ENCODE results near the gene STX1A.
"Not testable (repeated sequence)": the region's sequence is repeated elsewhere in the genome, so short reads cannot be mapped to it uniquely, and the experiment has no call there.

Gene STX1A

GRCh38 chr7:73681031-73681430, 38.4 kb downstream of the STX1A start:
- DNase-seq (ENCODE audit: low read depth), result peak; percentile 40

DNA sequence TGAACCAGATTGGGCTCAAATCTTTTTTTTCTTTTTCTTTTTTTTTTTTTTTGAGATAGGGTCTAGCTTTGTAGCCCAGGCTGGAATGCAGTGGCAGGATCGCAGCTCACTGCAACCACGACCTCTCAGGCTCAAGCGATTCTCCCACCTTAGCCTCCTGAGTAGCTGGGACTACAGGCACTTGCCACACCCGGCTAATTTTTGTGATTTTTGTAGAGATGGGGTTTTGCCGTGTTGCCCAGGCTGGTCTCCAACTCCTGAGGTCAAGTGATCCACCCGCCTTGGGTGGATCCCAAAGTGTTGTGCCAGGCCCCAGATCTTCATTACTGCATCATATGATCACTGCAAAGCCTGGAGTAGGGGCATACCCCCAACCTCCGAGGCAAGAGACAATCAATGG, 39.0 kb downstream of the STX1A start:
- DNase-seq (ENCODE audit: low read depth), result no peak

GRCh38 chr7:73679709-73680108, 39.8 kb downstream of the STX1A start:
- DNase-seq (ENCODE audit: low read depth), result no peak

DNA sequence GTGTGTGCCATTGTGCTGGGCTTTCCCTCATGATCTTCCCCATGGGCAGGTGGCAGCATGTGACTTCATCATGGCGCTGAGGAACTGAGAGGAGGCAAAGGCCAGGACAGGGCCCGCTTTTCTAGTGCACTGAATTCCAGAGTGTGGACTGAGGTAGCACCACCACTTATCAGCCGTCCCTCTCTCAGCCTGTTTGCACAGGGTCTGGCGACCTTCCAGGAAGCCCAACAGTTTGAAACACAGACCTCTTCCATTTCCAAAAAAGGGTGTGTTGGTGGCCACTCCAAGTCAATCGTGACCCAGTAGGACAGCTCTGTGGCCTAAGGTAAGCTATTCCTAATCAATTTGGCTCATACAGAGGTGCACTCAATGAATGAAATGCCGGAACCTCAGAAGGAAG, 40.6 kb downstream of the STX1A start:
- DNase-seq (ENCODE audit: low read depth), result no peak

- DNase-seq (ENCODE audit: low read depth), result not testable (repeated sequence)
Observed at GRCh38 chr7:73676062-73676461, 43.4 kb downstream of the STX1A start.

DNA sequence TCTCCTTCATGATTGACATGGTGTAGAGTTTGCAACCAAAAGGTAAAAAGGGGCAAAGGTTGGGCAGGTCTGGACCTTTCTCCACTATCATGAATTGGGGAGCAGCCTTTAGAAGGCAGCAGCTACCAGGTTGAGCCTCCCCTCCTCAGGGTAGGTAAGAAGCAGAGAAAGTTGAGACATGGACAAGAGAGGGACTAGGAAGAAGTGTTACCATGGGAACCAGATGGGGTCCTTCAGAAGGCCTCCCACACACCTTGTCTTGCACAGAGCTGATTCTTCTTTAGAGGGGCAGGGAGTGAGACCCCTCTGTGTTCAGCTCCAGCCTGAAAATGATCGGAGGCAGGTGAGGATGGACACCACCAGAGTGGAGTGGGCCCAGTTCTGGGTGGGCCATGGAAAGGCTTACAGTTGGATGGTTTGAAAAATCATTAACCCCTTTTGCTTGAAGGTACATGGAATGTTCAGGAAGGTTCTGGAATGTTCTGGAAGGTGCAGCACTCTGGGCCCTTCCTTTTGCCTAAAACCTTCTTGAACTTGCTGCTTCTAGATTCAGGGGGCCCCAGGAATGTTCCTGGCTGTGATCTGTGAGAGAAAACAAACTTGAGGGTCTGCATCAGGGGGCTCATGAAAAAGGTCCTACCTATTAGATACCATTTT, 44.9 kb downstream of the STX1A start:
- DNase-seq (ENCODE audit: low read depth), result no peak

DNA sequence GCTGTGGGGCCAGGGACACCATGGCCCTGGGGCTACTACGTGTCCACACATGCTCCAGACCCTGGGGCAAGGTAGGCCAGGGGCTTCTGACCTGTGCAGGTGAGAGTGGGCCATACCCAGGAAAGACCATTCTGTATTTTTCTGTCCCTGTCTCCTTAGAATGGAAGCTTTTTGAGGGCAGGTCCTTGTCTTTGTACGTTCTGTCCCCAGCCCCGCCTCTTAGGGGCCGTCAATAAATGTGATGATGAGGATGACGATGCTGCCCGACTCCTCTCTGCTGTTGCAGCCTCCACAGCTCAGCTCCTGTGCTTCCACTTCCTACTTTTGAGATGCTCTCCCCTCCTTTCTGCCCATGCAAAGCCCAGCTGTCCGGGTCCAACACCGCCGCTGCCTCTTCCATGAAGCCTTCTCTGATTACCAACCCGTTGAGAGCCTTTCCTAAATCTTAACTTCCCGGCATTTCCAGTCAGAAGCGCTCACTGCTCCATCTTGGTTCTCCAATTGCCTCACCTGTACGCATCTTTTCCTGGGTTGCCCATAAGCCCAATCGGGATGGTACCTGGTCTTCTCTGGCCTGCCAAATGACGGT, 47.5 kb downstream of the STX1A start:
- DNase-seq (ENCODE audit: low read depth), result no peak

DNA sequence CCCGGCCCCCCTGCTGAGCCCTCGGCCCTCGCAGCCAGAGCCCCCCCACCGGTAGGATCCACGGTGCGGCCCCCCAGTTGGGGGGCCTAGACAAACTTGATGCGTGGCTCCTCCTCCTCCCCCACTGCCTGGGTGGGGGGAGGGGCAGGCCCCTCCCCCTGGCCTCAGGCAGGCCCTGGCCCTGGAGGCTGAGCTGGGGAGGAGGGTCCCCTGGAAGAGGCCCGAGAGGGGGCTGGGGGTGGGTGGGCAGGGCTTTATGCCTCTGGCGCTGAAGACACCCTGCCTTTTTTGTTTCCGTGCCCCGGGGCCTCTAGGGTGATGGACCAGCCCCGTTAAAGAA, 48.2 kb downstream of the STX1A start:
- no peak for DNase-seq (ENCODE audit: low read depth)

GRCh38 chr7:73669858-73670385, 49.5 kb downstream of the STX1A start:
- DNase-seq (ENCODE audit: low read depth), result no peak

- DNase-seq (ENCODE audit: low read depth), result no peak
Observed at GRCh38 chr7:73669288-73669701, 50.2 kb downstream of the STX1A start.

DNA sequence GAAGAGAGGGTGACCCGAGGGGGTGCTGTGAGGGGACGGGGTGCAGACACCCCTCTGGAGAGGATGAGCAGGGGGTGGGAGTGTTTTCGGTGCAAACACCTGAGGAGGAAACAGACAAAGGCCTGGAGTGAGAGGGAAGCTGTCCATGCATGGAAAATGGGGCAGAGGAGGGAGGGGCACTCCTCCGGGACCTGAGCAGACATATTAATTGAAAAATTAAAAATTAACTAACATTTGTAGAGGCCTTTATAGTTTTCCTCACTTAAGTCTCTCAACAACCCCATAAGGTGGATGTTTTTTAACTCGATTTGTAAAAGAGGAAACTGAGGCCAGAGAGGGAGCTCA, 50.6 kb downstream of the STX1A start:
- DNase-seq (ENCODE audit: low read depth), result no peak

GRCh38 chr7:73668103-73668885, 51.2 kb downstream of the STX1A start:
- DNase-seq (ENCODE audit: low read depth), result peak; percentile 26

DNA sequence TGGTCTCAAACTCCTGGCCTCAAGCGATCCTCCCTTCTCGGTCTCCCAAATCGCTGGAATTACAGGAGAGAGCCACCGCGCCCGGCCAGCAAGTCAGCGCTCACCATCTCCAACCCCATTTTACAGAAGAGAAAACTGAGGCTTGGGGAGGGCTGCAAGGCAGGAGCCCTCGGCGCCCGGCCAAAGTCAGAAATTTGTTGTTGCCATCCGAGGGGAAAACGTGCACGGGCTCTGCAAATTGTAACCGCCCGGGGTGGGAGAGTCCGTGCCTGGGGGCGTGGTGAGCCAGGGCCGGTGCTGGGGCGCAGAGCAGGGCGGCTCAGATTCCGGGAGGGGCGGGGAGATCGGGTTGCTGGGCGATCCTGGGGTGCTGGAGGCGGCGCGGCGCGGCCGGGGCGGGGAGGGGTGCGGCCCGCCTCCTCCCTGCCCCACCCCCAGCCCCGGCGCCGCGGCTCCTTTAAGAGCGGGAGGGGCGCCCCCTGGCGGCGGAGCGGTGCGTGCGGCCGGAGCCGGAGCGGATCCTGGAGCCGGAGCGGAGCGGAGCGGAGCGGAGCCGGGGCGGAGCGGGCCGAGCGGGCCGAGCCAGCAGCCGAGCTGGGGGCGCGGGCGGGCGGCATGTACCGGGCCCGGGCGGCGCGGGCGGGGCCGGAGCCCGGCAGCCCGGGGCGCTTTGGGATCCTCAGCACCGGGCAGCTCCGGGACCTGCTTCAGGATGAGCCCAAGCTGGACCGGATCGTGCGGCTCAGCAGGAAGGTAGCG, 51.9 kb downstream of the STX1A start, which contains the start of gene VPS37D:
TSS of gene VPS37D (plus strand) at position 488 of the 759 bp plus-strand sequence. CDS start at position 616, 128 bp downstream.
- DNase-seq (ENCODE audit: low read depth), result peak; percentile 88

- DNase-seq (ENCODE audit: low read depth), result no peak
Observed at GRCh38 chr7:73663033-73663432, 56.4 kb downstream of the STX1A start.

- DNase-seq (ENCODE audit: low read depth), result not testable (repeated sequence)
Observed at GRCh38 chr7:73660594-73660993, 58.9 kb downstream of the STX1A start.

DNA sequence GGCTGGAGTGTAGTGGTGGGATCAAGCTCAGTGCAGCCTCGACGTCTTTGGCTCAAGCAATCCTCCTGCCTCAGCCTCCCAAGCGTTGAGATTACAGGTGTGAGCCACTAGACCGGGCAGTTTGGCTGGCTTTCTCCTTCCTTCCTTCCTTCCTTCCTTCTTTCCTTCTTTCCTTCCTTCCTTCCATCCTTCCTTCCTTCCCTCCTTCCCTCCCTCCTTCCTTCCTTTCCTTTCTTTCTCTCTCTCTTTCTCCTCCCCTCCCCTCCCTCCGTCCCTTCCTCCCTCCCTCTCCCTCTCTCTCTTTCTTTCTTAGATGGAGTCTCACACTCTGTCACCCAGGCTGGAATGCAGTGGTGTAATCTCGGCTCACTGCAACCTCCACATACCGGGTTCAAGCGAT, 59.5 kb downstream of the STX1A start:
- DNase-seq (ENCODE audit: low read depth), result no peak

DNA sequence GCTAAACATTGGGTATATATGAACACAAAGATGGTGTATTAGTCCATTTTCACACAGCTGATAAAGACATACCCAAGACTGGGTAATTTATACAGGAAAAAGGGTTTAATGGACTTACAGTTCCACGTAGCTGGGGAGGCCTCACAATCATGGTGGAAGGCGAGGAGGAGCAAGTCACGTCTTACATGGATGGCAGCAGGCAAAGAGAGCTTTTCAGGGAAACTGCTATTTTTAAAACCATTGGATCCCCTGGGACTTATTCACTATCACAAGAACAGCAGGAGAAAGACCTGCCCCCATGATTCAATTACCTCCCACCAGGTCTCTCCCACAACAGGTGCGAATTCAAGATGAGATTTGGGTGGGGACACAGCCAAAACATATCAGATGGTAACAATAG, 64.2 kb downstream of the STX1A start:
- DNase-seq (ENCODE audit: low read depth), result not testable (repeated sequence)

DNA sequence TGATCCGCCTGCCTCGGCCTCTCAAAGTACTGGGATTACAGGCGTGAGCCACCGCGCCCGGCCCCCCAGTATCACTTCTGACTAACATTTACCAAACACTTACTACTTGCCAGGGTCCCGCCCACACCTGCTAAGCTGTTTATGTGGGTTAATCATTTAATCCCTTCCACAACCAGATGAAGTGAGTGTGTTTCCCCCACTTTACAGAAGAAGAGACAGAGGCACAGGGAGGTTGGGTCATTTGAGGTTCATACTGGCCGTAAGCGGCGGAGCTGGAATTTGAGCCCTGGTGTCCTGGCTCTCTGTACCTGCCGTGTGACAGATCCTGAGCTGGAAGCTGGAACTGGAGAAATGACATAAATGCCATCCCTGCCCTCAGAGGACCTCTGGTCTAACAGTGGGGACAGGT, 66.9 kb downstream of the STX1A start:
- no peak for DNase-seq (ENCODE audit: low read depth)

DNA sequence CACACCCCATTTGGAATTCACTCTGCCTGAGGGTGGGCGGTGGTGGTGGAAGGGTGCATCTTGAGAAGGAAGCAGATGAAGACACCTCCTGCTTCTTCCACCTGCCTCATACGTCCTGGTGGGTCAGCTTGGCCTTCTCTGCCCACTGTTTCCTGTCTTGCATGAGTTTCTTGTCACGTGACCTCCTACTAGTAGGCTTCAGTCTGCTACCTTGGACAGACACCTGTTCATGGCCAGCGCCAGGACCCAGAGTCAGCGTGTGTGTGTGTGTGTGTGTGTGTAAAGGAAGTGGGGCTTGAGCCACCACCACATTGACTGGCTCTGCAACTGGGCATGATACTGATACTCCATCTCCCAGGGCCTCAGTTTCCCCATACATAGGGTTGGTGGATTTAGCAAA, 68.9 kb downstream of the STX1A start:
- DNase-seq (ENCODE audit: low read depth), result no peak

- no peak for DNase-seq (ENCODE audit: low read depth)
Observed at GRCh38 chr7:73649576-73649975, 69.9 kb downstream of the STX1A start.
